Sciatic nerve (tissue), 2 donors: Measurements from ENCODE around the gene PPIL6. TPM values are rescaled to one million over a fixed set of nuclear protein-coding genes. Genes with fewer than 3 reads are reported as not detected.

Source experiments
- ATAC-seq: fragments of 200-7000 bp; cut with Tn5 transposase; one replicate; pipeline ENCODE4 v1.9.1; 2020; ENCODE audit warnings: mild to moderate bottlenecking, moderate library complexity
- DNase-seq: peaks from one replicate; pipeline ENCODE4 v3.0.0-alpha.2; 2020; ENCODE audit warnings: low spot score
- intact Hi-C: fragments of 100-400 bp; cut with DNase I; formaldehyde crosslinking; loops from one replicate; pipeline ENCODE4 v1.14.2; 2022
- total RNA-seq: library from RNA; stranded (reverse); fragmentation: NEBNext Ultra II Directional; extraction: Animal tissue kit (Norgen Biotek cat#: 25700); gene quantifications from one replicate; pipeline ENCODE4 v1.2.1, GENCODE V29; 2021
- donor health status: DM: no; HTN: no; CAD: no.
- donor health status: DM: no; HTN: no; CAD: no.

PPIL6 gene
- total RNA-seq, 1 donor from 2014 or later = 7.1 TPM

DNA sequence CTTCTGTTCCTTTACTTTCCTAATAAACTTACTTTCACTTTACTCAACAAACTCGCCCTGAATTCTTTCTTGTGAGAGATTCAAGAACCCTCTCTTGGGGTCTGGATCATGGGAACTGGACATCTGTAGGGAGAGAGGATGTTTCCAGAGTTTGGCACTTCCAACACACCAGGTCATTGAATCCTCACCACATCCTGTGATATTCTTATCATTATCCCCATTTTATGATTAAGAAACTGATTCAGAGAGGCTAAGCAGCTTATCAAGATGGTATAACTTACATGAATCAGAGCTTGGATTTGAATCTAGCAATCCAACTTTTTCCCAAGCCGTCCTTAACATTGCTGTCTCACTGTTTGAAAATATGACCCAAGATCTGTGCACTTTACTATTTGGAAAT is 15.5 kb downstream of the PPIL6 start:
- no peak for DNase-seq
- no peak for ATAC-seq
- intact Hi-C loops = no loop called here

DNA sequence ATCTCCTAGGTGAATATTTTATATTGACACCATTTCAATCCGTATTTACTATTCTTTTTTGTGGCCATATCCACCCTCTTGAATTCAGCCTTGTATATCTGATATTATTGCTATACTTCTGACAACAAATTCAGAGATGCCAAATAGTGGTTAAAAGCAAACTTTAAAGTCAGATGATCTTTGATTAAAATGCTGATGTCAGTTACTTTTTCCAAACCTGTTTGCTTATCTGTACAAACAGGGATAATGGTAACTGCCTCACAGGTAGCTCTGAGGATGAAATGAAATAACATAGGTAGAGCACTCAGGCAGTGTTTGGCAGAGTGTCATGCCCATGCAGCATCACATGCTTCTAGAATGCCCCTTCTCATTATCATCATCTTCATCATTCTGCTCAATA is 19.2 kb downstream of the PPIL6 start:
- DNase-seq = no peak
- intact Hi-C loops = no loop called here
- ATAC-seq = no peak

DNA sequence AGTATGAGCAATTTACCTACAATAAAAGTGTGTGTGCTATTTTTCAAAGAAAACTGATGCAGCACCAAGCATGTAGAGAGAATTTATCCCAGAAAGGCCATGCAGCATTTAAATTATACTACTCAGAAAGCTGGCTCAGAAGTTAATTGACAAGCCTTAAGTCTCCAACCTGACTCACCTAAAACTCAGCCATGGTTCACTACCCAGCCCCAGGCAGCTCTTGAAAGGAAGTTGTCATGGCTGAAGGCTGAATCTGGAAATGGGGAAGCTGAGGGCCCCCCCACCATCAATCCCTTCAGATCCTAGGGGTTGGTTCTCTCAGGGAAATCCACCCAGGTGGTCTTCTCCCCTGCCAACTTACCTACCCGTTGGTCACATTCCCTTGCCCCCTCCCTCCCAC is 19.7 kb downstream of the PPIL6 start:
- no peak for ATAC-seq
- DNase-seq = no peak
- intact Hi-C loops = no loop called here

DNA sequence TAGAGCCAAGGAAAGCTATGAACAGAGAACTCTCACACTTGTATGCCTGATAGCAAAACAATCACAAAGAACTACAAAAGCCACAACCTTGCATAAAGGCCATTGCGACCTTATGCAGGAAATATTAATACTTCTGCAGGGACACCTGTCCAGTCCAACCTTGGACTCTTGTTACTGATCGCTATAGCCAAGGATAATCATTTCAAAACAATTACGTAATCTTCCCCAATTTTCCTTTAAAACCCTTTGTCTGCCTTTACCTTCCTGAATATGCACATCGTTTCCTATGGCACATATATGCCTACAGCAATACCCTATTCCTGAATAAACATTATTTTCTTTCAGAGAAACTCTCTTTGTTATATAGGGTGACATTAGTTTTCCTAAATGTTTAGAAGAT is 22.8 kb downstream of the PPIL6 start:
- ATAC-seq = no peak
- DNase-seq = no peak

DNA sequence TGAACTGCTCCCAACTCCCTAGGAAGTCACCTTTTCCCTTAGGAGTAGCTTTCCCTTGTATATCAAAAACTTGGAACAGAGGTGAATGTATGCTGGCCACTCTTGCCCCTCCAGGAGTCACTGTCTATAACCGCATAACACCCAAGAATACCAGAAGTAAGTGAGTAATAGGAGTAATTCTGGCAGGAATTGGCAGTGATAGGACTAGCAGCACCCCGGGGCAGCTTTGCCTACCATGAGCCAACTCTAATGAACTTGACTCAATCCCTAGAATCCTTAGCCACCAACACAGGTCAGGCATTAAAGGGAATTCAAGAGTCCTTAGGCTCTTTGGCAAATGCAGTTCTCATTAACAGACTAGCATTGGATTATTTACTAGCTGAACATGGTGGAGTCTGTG is 29.4 kb downstream of the PPIL6 start:
- DNase-seq = no peak
- ATAC-seq = no peak
- intact Hi-C loops = no loop called here

More for the DNA sequence above, 22.8 kb downstream of the PPIL6 start:
- intact Hi-C loops = no loop called here

DNA sequence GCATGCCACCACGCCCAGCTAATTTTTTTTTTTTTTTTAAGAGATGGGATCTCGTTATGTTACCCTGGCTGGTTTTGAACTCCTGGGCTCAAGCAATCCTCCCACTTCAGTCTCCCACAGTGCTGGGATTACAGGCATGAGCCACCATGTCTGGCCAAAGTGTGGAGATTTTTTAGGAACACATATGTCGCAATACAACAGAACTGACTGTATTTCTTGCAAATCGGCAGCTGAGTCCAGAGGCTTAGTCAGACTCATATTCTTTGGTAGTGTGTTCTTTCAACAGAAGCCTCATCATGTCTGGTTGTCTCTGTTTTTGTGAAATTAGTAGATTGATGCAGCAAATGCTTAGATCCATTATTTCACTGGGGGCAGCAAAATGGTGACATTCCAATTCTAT is 34.2 kb downstream of the PPIL6 start:
- intact Hi-C loops = no loop called here

DNA sequence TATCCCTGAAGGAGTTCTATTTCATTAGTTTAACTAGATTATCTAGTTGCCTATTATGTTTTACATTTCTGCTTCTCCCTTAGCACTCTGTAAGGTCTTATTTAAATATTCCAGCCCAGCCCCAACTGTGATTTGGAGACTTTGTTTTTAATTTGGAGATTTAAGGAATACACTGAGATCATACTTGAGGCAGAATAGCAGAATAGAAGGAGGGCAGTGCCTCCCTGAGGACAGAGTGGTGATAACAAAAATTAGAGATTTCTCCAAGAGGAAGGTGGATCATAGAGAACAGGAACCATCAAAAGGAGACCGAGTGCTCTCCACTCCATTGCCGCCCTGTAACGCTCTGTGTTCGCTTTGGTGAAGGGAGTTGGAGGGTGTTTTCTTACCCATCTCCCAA is 43.4 kb downstream of the PPIL6 start:
- peak; percentile 79 for ATAC-seq
- DNase-seq = no peak
- intact Hi-C loops = no loop called here

More for the DNA sequence above, 34.2 kb downstream of the PPIL6 start:
- DNase-seq = no peak
- no peak for ATAC-seq

DNA sequence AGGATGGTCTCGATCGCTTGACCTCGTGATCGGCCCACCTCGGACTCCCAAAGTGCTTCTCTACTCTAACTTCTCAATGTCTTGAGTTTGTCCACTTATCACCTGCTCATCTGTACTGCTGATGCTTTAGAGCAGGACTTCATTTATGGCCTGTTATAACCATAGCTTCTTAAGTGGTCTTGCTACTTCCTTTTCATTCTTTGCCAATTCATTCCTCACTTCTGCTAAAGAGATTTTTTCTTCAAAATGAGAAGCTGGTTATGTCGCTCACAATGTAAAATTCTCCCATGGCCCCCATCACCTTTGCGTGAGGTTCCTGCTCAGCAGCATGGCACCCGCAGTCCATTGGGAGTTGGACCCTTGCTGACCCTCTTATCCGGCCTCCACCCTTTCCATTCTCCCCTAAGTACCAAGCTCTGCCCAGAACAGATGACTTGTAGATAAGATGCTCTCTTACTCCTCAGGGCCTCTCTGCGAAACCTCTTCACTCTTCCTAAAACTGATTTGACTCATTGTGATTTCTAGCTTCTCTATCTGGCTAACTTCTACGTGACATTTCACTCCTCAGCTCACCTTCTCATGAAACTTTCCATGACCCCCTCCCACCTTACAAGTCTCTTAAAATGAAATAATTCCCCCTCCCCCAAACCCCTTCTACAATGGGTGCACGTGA is 44.2 kb downstream of the PPIL6 start:
- DNase-seq (no peak), ATAC-seq (no peak)
- intact Hi-C loops = no loop called here

DNA sequence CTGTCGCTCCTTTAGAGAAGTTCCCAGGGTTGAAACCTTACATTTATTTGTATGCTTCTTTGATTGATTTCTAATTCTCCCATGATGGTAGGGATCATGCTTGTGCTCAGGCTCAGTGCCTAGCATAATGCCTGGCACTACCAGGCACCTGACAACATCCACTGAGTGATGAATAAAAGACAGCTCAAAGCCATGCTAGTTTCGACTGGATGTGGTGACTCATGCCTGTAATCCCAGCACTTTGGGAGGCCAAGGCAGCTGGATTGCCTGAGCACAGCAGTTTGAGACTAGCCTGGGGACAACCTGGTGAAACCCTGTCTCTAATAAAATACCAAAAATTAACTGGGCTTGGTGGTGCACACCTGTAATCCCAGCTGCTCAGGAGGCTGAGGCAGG is 46.5 kb downstream of the PPIL6 start:
- intact Hi-C loops = no loop called here
- ATAC-seq = no peak

DNA sequence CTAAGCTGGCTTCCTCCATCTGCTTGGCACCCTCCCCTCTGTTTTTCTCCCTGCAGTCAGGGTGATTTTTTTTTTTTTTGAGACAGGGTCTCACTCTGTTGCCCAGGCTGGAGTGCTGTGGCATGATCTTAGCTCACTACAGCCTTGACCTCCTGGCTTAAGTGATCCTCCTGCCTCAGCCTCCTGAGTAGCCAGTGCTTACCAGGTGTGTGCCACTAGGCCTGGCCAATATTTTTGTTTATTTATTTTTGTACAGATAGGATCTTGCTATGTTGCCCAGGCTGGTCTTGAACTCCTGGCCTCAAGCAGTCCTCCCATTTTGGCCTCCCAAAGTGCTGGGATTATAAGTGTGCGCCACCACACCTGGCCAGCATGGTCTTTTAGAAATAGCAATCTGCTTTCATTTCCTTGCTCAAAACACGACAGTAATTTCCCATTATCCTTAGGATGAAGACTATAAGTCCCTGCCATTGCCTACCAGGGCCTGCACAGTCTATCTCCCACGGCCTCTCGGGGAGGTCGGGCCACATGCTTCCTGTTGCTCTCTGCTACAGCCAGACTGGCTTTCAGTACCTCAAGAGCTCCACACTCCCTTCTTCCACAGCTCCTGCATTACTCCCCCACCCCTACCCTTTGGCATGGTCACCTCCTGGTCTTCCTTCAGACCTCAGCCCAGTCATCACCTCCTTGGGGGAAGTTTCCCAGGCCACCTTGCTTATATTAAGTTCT is 47.1 kb downstream of the PPIL6 start:
- intact Hi-C loops = no loop called here
- ATAC-seq = no peak
- DNase-seq = no peak

More for the DNA sequence above, 46.5 kb downstream of the PPIL6 start:
- no peak for DNase-seq

DNA sequence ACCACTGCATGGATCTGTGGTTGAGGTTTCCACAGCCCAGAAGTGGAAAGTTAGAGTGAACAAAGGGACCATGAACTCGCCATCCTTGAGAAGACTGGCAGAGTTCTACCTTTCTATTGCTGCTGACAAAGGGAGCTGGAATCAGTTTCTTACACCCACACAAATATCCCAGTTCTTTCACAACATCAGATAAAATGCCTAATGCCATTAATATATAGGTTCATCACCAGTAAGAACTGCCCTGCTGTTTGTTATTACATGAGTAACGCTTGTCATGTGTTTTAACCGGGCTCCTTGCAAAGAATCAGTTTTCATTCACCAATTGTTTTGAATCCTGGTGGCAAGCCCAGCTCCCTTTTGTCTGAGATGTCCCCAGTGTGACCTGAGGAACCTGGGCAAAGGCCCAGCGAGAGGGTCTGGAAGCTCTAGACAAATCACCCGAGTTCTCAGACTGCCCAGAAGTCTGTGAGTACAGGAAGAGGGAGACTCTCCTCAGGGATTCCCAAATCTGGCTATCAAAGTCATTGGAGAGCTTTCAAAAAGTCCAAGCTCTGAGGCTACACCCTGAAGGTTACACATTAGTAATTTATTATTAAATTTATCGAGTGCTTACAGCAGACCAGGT is 50.7 kb downstream of the PPIL6 start:
- ATAC-seq (no peak), DNase-seq (no peak)
- intact Hi-C loops = no loop called here

DNA sequence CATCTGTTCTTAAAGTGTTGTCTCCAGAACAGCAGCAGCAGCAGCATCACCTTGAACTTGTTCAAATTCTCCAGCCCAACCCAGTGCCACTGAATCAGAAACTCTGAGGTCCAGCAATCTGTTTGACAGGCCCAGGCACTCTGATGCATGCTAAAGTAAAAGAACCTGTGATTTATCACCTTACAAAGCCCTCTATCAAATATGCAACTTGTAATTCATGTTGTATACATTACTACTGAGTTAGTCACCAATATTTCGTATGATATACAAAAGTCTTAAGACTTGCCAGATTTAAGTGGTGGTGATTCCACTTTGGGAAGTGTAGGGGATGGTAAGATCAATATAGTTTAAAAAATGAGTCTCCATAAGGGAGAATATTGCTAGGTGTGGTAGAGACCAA is 52.2 kb downstream of the PPIL6 start:
- no peak for DNase-seq
- intact Hi-C loops = no loop called here
- no peak for ATAC-seq

DNA sequence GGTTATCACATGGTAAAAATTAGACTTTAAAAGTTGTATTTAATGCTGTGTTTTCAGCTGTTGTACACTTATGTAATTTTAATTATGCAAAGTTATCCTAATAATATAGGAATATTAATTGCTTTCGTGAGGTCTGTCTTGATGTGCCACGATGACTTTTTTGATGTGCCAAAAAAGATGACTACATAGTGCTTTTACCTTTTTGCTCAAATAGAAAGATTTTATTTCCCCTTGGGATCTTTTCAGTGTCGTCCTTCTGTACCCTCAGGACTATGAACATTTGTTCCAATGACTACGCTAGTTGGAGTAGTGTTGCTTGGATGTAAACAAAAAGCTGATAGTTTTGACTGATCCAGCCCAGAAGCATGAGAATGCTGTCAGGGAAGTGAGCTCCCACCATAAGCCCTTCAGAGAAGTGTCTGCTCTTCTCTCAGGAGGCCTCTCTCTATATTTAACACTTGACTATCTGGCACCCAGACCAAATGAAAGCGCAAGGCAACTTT is 56.9 kb downstream of the PPIL6 start:
- DNase-seq (no peak), ATAC-seq (no peak)
- intact Hi-C loops = no loop called here

DNA sequence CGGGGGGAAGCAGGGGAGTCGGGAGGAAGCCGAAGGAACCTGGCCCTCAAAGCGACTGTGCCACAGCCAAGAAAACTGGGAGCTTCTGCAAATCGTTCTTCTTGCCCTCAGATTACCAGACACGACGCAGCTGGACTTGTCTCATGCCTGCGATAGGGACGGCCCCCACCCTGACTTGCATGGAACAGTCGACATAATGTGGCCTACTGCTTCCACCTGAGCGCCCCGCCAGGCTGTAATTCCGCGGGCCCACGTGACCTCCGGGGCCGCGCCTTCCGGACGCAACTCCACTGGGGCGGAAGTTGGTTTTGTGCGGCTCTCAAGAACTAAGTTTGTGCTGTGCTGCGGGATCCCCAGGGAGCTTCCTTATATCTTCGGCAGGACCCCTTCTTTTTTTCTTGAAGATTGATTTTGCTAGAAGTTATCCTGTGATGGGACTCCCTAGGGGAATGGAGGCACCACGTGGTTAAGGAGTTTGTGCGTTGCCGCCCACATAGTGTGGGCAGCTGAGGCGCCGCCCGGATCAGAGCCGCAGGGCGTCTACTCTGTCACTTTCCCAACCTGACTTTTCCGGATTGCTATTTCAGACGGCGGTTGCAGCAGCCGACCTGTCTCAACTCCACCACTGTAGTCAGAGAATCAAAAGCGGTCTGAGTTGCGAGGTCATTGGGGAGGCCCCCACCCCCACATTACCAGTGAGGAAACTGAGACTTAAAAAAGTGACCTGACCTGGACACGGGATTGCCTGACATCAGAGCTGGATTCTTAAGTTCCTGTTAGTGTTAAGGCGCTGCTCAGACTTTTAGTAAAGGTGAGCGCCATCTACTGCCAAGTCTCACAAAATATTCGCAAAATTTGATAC is 57.6 kb downstream of the PPIL6 start:
- peak; percentile 96 for ATAC-seq
- intact Hi-C loops = no loop called here

DNA sequence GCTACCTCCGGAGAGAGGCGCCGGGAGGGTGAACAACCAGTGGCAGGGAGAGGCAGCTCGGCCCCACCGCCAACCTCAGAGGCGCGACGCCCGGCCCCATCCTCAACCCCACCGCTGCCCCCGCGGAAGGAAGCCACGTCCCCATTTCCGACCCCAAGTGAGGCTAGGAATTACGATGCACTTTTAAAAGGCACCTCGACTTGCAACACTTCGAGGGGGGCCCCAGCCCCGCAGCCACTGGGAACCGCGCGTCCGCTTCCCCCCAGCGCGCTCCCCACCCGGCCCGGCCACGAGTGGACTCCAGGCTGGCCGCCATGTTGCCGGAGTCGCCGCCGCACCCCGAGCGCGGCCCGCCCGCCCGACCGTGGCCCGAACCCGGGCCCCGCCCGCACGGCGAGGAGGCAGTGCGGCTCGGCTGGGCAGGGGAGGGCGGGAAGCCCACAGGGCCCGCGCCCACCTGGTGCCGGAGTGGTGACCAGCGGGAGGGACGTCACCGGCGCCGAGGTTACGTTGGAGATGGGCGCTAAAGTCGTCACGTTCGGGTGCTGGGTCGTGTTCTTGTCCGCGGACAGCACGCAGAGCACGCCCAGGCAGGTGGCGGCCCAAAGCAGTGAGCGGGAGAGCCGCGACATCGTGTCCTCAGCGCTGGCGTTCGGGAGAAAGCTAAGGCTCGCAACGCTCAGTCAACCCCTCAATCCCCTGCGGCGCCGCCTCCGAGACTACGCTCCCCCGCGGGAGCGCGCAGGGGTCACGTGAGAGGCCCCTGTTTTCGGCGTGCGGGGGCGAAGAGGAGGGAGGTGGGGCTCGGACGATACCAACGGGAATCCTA is 58.5 kb downstream of the PPIL6 start, which contains the start of gene CD164:
CD164 (minus strand) TSS at position 721 of the 829 bp plus-strand sequence; CDS start at position 632, 89 bp downstream.
- intact Hi-C loops = no loop called here
- peak; percentile 94 for ATAC-seq
- DNase-seq = peak; percentile 97

More for the DNA sequence above, 57.6 kb downstream of the PPIL6 start:
- DNase-seq = peak; percentile 96

DNA sequence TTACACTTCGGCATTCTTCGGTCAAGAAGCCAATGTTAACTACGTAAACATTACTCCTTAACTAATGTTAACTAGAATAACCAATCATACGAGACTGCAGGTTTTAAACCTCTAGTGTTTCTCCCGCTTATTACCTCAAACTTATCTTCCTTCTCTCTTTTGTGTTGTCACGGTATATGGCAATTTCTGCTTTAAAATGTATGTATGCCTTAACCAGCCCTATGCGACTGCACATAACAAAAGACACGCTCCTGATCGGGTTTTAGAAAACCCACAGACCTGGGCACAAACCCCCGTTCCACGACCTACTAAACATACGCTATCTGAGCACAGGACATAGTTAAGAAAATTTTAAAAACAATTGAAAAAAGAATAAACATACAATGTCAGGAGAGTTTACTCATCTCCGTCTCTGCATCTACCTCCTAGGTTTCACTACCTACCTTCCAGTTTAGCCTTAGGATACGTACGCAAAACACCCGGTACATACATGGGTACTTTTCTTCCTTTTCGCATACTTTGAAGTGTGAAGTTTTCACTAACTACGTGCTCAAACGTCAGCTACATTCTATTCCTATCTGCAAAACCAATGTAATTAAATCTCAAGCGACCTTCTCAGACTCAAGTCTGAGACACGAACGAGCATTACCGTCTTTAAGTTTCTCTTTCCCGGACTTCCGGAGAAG is 59.2 kb downstream of the PPIL6 start:
- DNase-seq = no peak
- intact Hi-C loops = no loop called here
- ATAC-seq = no peak

DNA sequence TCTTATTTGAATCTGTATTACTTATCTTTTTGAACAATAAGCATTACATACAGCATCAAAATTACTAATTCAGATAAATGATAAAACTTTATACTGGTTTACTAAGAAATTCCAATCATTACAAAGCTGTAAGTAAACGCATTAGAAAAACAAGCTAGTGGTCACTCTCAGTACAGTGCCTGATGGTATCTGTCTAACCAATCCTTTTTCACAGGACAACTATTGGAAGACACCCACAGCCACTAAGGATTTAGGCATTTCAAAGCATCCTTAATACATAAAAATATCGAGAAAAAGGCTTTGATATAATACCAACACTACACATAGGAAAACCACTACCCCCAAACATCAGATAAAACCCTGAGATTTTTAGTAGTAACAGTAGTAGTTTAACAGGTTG is 60.7 kb downstream of the PPIL6 start:
- intact Hi-C loops = no loop called here
- ATAC-seq (no peak), DNase-seq (no peak)

DNA sequence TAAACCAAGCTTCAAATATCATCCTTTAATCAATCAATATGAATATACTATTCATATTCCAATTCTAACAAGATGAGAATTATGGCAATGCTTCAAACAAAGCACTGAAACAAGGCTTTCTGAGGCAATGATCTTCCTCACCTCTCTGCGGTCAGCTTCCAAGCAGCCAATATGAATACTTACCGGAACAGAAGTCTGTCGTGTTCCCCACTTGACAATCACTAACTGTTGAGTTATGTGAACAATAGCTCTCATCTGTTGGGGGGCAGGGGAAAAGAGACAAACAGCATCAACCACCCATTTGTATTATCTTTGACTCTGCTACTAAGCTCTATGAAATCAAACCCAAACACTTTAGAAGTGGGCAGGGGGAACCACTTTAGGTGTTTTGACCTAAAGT is 62.7 kb downstream of the PPIL6 start:
- no peak for DNase-seq
- intact Hi-C loops = no loop called here
- ATAC-seq = no peak
